ENCODE measurements around the gene DNAJB8. TPM values are rescaled to one million over a fixed set of nuclear protein-coding genes. Genes with fewer than 3 reads are reported as not detected.

The DNAJB8 gene
- not detected for total RNA-seq

DNA sequence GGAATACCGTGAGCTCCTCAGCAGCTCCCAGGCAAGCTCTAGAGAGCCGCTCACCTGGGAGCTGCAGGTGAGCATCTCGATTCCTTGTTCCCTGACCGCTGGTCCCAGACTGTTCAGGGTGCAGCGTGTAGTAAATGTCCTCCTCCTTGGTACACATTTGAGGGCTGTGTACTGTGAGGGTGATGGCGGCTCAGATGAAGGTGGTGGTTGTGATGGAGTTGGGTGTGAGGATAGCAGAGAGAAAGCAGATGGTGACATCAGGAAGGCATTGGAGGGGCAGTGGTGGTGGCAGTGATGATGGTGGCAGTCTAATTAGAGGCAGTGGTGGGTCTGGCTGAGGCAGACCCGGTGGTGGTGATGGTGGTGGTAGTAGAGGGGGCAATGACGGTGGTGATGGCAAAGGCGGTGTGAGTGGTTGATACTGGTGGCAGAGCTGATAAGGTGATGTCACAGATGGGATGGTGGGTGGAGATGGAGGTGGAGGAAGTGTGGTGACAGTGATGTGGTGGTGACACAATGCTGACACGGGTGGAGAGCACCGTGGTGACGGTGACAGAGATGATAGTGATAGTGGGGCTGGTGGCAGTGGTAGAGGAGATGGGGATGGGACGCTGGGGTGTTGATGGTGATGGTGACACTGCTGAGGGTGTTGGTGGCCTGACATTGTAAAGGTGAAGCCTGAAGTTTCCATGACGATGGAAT is at the start of gene DNAJB8:
Gene DNAJB8 (minus strand): TSS at position 51 of the 702 bp plus-strand sequence. CDS start 3,645 bp downstream, outside the sequence.
- WGBS, 2 donors = 87 to 88% methylated on average over 14 of the region's 14 CpGs
- Histone ChIP-seq H3K4me3 (no peak within 1 kb of the TSS), H3K27me3 (peaks cover 0 to 24% of the 10 kb centered on the region in 2 donors), H3K9me3 (peaks cover 0 to 4% (median 0%) of the 10 kb centered on the region in 4 donors), H3K27ac (no peak within 1 kb of the TSS), H3K4me1 (no peaks in the 10 kb centered on the region), H3K36me3 (no peaks in the 10 kb centered on the region)
- TF ChIP-seq POLR2A (IDR thresholded peaks at IDR 0.05) (no peak), EP300 (IDR thresholded peaks at IDR 0.05) (no peak)
- TF ChIP-seq, protein P1, sequence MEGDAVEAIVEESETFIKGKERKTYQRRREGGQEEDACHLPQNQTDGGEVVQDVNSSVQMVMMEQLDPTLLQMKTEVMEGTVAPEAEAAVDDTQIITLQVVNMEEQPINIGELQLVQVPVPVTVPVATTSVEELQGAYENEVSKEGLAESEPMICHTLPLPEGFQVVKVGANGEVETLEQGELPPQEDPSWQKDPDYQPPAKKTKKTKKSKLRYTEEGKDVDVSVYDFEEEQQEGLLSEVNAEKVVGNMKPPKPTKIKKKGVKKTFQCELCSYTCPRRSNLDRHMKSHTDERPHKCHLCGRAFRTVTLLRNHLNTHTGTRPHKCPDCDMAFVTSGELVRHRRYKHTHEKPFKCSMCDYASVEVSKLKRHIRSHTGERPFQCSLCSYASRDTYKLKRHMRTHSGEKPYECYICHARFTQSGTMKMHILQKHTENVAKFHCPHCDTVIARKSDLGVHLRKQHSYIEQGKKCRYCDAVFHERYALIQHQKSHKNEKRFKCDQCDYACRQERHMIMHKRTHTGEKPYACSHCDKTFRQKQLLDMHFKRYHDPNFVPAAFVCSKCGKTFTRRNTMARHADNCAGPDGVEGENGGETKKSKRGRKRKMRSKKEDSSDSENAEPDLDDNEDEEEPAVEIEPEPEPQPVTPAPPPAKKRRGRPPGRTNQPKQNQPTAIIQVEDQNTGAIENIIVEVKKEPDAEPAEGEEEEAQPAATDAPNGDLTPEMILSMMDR (IDR thresholded peaks at IDR 0.05) = no peak
- DNase-seq (ENCODE audit: low spot score in 2 of 2) = no peak

DNA sequence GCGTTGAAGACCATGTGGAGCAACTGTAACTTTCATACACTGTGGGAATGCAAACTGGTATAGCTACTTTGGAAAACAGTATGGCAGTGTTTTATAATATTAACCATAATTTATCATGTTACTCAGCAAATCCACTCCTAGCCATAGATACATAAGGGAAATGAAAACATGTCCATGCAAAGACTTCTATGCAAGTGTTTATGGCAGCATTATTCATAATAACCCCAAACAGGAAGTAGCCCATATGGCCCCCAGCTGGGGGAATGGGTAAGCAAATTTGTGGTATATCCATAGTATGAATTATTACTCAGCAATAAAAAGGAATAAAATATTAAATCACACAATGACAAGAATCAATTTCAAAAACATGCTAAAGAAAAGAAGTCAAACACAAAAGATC is 49.3 kb upstream of the DNAJB8 start:
- peaks cover 0 to 22% (median 4%) of the 10 kb centered on the region in 4 donors for H3K9me3 ChIP-seq
- H3K4me1 ChIP-seq = no peaks in the 10 kb centered on the region
- no peaks in the 10 kb centered on the region for H3K36me3 ChIP-seq
- 82 to 92% methylated on average over 1 of the region's 1 CpG for WGBS, 2 donors
- DNase-seq (ENCODE audit: low spot score in 2 of 2) = no peak
- peaks cover 0 to 11% of the 10 kb centered on the region in 2 donors for H3K27me3 ChIP-seq
- H3K4me3 ChIP-seq = no peak overlapping the region
- H3K27ac ChIP-seq = no peak overlapping the region
- TF ChIP-seq POLR2A (IDR thresholded peaks at IDR 0.05) = no peak
- TF ChIP-seq EP300 (IDR thresholded peaks at IDR 0.05) = no peak
- TF ChIP-seq, protein P1 (IDR thresholded peaks at IDR 0.05) = no peak

DNA sequence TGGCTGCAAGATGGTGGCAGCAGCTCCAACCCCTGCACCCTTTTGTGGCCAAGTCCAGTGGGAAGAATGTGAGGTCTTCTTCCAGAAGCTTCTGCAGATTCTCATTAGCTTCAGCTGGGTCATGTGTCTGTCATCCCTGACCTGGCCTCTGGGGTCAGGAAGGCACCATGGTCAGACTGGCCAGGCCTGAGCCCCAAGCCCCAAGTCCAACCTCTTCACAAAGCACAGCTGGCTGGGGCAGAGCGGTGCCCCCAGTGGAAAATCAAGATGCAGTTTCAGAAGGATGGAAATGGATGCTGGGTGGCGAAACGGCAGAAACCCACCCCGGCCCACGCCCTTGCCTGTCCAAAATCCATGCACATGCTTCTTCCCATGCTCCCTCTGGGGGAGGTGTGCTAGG is 42.2 kb upstream of the DNAJB8 start:
- Histone ChIP-seq H3K27ac (no peak overlapping the region), H3K9me3 (peaks cover 0 to 15% (median under 1%) of the 10 kb centered on the region in 4 donors), H3K4me3 (no peak overlapping the region), H3K36me3 (no peaks in the 10 kb centered on the region), H3K27me3 (peaks cover 0 to 39% of the 10 kb centered on the region in 2 donors), H3K4me1 (no peaks in the 10 kb centered on the region)
- WGBS, 2 donors = 80 to 82% methylated on average over 5 of the region's 5 CpGs
- DNase-seq (ENCODE audit: low spot score in 2 of 2) = no peak
- TF ChIP-seq POLR2A (IDR thresholded peaks at IDR 0.05) (no peak), EP300 (IDR thresholded peaks at IDR 0.05) (no peak)
- TF ChIP-seq, protein P1 (IDR thresholded peaks at IDR 0.05) = no peak

DNA sequence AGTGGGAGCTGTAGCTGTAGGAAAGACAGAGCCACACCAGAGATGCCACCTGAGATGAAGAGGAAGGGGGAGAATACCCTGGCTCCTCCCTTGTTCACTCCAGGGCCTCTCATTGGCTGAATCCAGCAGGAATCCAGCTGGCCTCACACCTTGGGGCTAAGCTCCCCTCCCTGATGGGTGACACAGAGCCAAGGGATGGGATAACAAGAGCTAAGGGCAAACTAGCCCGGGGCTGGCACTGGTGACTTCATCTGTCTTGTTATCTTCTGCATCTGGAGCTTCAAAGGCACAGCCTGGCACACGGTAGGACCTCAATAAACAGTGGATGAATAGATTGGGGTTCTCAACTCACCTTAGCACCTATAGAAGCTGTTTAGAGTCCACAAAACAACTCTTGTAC is 40.1 kb upstream of the DNAJB8 start:
- DNase-seq (ENCODE audit: low spot score in 2 of 2) = no peak
- WGBS, 2 donors = 71 to 90% methylated on average over 2 of the region's 2 CpGs
- Histone ChIP-seq H3K36me3 (no peaks in the 10 kb centered on the region), H3K27me3 (peaks cover 0 to 60% of the 10 kb centered on the region in 2 donors), H3K27ac (no peak overlapping the region), H3K4me3 (no peak overlapping the region), H3K9me3 (peaks cover 0 to 5% (median 0%) of the 10 kb centered on the region in 4 donors), H3K4me1 (no peaks in the 10 kb centered on the region)
- TF ChIP-seq POLR2A (IDR thresholded peaks at IDR 0.05) (no peak), EP300 (IDR thresholded peaks at IDR 0.05) (no peak)
- TF ChIP-seq, protein P1 (IDR thresholded peaks at IDR 0.05) = no peak

DNA sequence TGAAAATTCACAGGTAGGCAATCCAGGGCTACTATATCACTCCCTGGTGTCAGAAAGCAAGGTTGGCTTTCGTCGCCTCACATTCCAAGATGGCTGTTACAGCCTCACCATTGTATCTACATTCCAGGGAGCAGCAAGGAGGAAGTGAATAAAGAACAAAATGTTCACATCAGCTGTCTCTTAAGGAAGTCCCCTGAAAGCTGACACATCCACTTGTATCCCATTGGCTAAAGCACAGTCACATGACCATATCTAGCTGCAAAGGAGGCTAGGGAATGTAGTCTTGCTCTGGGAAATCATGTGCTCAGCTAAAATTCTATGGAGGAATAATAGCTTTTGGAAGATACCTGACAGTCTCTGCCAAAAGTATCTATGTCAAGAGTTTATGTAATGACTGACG is 39.1 kb upstream of the DNAJB8 start:
- Histone ChIP-seq H3K27me3 (peaks cover 0 to 70% of the 10 kb centered on the region in 2 donors), H3K9me3 (peaks cover 0 to 5% (median 0%) of the 10 kb centered on the region in 4 donors), H3K36me3 (no peaks in the 10 kb centered on the region), H3K4me3 (no peak overlapping the region), H3K4me1 (no peaks in the 10 kb centered on the region), H3K27ac (no peak overlapping the region)
- TF ChIP-seq EP300 (IDR thresholded peaks at IDR 0.05) (no peak), POLR2A (IDR thresholded peaks at IDR 0.05) (no peak)
- TF ChIP-seq, protein P1 (IDR thresholded peaks at IDR 0.05) = no peak
- WGBS, 2 donors = 93 to 97% methylated on average over 3 of the region's 3 CpGs
- no peak for DNase-seq (ENCODE audit: low spot score in 2 of 2)
